Gastroesophageal sphincter (tissue), 4 donors: ENCODE data around the gene SGMS1. TPM values are rescaled to one million over a fixed set of nuclear protein-coding genes. Genes with fewer than 3 reads are reported as not detected.
A peak's percentile ranks its signal among the peaks of the same experiment; 100 is the strongest.

ENCODE experiments used
- ATAC-seq: fragments of 150-250 bp; one replicate; pipeline ENCODE4 v1.9.1; 2016; ENCODE audit warnings: mild to moderate bottlenecking, moderate library complexity
- H3K27ac ChIP-seq, 4 donors: fragments of 200-600 bp; sonication (generic) in 3 of 4; 1 replicate in 3 of 4; 2 replicates in 1 of 4; pipeline ENCODE4 v1.5.1; 2016 to 2019
- H3K27me3 ChIP-seq: fragments of 200-600 bp; sonication (generic); one replicate; pipeline ENCODE4 v1.5.1; 2019
- H3K36me3 ChIP-seq, 2 donors: fragments of 200-600 bp; sonication (generic); one replicate each; pipeline ENCODE4 v1.5.1; 2019; ENCODE audit warnings: control low read depth in 1 of 2
- H3K4me1 ChIP-seq, 3 donors: fragments of 200-600 bp; sonication (generic); 1 replicate in 2 of 3; 2 replicates in 1 of 3; pipeline ENCODE4 v1.5.1; 2016 to 2019; ENCODE audit warnings: control low read depth in 2 of 3
- H3K4me3 ChIP-seq, 2 donors: fragments of 200-600 bp; sonication (generic); one replicate each; pipeline ENCODE4 v1.5.1; 2019; ENCODE audit warnings: mild to moderate bottlenecking in 1 of 2, moderate library complexity in 1 of 2
- H3K9me3 ChIP-seq, 3 donors: fragments of 200-600 bp; sonication (generic); one replicate each; pipeline ENCODE4 v1.5.1; 2017 to 2019; ENCODE audit warnings: control low read depth in 2 of 3
- EP300 ChIP-seq: sonication (generic); formaldehyde crosslinking; IDR thresholded peaks from one replicate; pipeline ENCODE4 v1.6.1; 2017; ENCODE audit warnings: antibody characterized with exemption, mild to moderate bottlenecking
- POLR2A ChIP-seq, 2 donors: fragments of 450-650 bp; IDR thresholded peaks; one replicate each; pipeline ENCODE4 v1.6.1; 2017; ENCODE audit warnings: antibody characterized with exemption in 2 of 2, mild to moderate bottlenecking in 2 of 2, moderate library complexity in 1 of 2
- POLR2AphosphoS5 ChIP-seq: sonication (generic); formaldehyde crosslinking; IDR thresholded peaks from one replicate; pipeline ENCODE4 v1.6.1; 2017; ENCODE audit warnings: antibody characterized with exemption
- WGBS, 2 donors: methylation state at CpG; one replicate each; pipeline ENCODE4 v1.1.5; 2018; ENCODE audit warnings: low coverage in 1 of 2; 5-methylcytosine and 5-hydroxymethylcytosine counted together
- total RNA-seq, 4 donors: library from RNA; depleted of rRNA; stranded (reverse); fragments of >200 nt; gene quantifications; one replicate each; pipeline ENCODE4 v1.1.0, GENCODE V29; 2016
- TF ChIP-seq, protein P1 (sequence below), 4 experiments: fragments of 200-600 bp in 2 of 4; fragments of 450-650 bp in 2 of 4; sonication (generic) in 1 of 4; IDR thresholded peaks; one replicate each; pipeline ENCODE4 v1.5.1; 2017 to 2019; ENCODE audit warnings: antibody characterized with exemption in 4 of 4, mild to moderate bottlenecking in 2 of 4, moderate library complexity in 2 of 4

Gene SGMS1
- total RNA-seq, 4 donors from 2014 or later = 57.7 to 116 (median 66.1) TPM

DNA sequence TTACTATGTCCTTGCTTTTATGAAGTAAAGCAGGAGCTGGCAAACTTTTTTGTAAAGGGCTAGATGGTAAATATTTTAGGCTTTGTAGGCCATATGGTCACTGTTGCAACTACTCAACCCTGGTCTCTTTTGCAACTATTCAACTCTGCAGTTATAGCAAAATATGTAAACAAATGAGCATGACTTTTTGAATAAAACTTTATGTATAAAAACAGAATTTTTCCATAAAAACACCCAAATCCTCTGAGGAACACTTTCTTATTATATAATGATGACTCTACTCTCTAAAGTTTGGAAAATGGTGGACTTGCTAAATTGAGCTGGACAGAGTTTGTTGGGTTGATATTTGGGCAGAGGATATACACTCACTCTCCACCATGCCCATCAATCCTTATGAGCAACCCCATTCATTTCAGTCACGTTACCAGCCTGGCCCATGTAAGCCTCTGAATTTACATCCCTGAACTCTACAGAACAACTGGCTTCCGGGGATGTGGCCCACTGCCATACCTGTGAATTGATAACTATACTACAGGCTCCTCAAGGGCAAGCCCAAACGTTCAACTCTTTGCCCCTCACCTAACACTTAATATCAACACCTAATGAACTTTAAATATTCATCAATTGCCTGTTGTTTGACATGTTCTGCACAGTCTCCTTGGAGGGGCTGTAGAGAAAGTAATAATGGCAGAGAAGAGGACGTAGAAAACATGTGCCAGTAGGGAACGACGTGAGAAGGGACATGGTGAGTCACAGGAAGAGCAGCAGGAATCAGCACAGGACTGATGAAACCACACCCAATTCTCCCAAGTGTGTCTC, 37.6 kb downstream of the SGMS1 start:
- Histone ChIP-seq H3K4me3 (no peak overlapping the region), H3K27ac (no peak overlapping the region), H3K27me3 (no peaks in the 10 kb centered on the region), H3K9me3 (no peaks in the 10 kb centered on the region), H3K4me1 (no peaks in the 10 kb centered on the region), H3K36me3 (peaks cover 0 to 23% of the 10 kb centered on the region in 2 donors)
- TF ChIP-seq POLR2A (IDR thresholded peaks at IDR 0.05) = no peak
- no peak for TF ChIP-seq EP300
- TF ChIP-seq, protein P1, sequence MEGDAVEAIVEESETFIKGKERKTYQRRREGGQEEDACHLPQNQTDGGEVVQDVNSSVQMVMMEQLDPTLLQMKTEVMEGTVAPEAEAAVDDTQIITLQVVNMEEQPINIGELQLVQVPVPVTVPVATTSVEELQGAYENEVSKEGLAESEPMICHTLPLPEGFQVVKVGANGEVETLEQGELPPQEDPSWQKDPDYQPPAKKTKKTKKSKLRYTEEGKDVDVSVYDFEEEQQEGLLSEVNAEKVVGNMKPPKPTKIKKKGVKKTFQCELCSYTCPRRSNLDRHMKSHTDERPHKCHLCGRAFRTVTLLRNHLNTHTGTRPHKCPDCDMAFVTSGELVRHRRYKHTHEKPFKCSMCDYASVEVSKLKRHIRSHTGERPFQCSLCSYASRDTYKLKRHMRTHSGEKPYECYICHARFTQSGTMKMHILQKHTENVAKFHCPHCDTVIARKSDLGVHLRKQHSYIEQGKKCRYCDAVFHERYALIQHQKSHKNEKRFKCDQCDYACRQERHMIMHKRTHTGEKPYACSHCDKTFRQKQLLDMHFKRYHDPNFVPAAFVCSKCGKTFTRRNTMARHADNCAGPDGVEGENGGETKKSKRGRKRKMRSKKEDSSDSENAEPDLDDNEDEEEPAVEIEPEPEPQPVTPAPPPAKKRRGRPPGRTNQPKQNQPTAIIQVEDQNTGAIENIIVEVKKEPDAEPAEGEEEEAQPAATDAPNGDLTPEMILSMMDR (IDR thresholded peaks at IDR 0.05) = no peak
- TF ChIP-seq POLR2AphosphoS5 = no peak
- 64 to 85% methylated on average over 4 to 6 of the region's 6 CpGs for WGBS, 2 donors
- peak; percentile 57 for ATAC-seq

DNA sequence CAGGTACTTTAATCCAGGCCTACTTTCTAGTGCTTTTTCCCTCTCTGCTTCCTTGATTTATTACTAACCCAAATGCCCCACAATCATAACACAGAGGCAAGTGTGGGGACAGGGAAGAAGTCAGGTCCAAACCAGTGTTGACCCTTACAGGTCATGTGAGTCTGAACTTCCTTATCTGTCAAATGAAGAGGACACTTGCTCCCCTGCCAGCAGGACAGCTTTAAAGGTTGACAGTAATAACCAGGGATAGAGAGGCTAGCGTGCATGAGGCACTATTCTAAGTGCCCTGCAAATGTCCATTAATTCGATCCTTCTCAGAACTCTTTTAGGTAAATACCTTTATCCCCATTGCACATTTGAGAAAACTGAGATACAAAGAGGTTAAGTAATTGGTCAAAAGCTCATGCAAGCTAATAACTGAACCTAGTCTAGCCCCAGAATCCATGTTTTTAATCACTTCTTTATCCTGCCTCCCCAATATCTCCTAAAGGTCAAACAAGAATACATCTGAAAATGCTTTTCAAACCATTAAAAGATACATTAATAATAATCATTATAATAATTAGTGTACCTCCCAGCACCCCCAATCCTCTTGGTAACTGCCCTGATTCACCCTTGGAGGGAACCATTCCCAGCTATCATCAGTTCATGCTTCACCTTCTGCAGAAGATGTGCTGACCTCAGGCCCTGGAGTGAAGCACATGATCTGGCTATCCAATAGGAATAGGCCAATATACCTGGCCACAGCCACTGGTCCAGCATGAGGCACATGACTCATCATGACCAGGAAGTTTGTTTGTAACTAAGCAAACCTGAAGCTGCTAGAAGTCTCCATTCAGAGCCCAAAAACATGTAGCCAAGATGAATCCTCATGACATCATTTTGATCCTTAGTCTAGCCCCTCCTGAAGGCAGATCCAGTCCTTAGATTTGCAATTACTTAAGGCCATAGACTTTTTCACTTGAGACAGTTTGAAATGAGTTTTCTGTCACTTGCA, 40.7 kb downstream of the SGMS1 start:
- Histone ChIP-seq H3K4me1 (peaks cover 0 to 8% (median under 1%) of the 10 kb centered on the region in 3 donors), H3K4me3 (no peak overlapping the region), H3K27ac (no peak overlapping the region), H3K27me3 (no peaks in the 10 kb centered on the region), H3K9me3 (no peaks in the 10 kb centered on the region), H3K36me3 (peaks cover 0 to 8% of the 10 kb centered on the region in 2 donors)
- 86 to 100% methylated on average over 1 to 2 of the region's 2 CpGs for WGBS, 2 donors
- no peak for ATAC-seq
- TF ChIP-seq POLR2AphosphoS5 (no peak), POLR2A (IDR thresholded peaks at IDR 0.05) (no peak), EP300 (no peak)
- TF ChIP-seq, protein P1 (IDR thresholded peaks at IDR 0.05) = no peak

DNA sequence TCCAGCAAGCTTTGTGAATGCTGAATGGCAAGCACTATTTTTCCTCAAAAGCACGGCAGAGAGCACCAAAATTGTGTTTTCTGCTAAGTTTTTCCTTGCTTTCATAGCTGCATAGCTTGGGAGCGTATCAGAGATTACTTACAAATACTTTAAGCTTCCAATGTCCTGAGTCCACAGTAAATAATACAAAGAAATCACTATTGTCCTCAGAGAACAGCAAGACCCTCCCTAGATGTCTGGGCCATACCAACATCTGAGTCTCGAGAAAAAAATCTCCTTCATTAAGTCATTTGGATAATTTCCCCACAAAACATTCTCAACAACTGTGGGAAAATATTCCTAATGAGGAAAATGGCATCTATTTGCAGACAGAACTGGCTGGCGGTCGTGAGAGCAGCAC, 41.7 kb downstream of the SGMS1 start:
- Histone ChIP-seq H3K36me3 (peaks cover 0 to 5% of the 10 kb centered on the region in 2 donors), H3K9me3 (no peaks in the 10 kb centered on the region), H3K4me3 (no peak overlapping the region), H3K27ac (no peak overlapping the region), H3K4me1 (peaks cover 0 to 19% (median 6%) of the 10 kb centered on the region in 3 donors), H3K27me3 (no peaks in the 10 kb centered on the region)
- no peak for ATAC-seq
- TF ChIP-seq POLR2AphosphoS5 (no peak), POLR2A (IDR thresholded peaks at IDR 0.05) (no peak), EP300 (no peak)
- TF ChIP-seq, protein P1 (IDR thresholded peaks at IDR 0.05) = no peak
- WGBS, 2 donors = 68 to 96% methylated on average over 3 to 5 of the region's 5 CpGs

DNA sequence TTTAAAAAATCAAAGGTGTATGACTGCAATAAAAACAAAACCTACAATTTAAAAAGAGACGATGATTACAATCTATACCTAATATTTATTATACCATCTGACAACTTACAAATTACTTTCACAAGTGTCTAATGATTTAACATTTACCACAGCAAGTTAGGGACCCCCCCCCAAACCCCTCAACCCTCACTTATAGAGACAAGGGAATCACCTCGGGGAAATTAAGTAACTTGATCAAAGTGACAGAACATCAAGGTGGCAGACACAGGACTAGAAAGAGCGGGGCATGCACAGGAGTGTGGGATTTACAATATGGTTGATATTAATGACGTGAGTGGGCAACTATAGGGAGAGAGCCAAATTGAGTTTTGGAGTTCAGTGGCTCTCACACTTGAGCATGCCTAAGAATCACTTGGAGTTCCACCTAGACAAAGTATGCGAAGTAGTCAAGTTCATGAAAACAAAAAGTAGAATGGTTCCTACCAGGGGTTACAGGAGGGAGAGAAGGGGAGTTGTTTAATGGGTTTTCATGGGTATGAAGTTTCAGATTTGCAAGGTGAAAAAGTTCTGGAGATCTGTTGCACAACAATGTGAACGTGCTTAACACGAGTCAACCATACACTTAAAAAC, 43.4 kb downstream of the SGMS1 start:
- Histone ChIP-seq H3K4me3 (no peak overlapping the region), H3K27me3 (no peaks in the 10 kb centered on the region), H3K9me3 (no peaks in the 10 kb centered on the region), H3K4me1 (peaks cover 0 to 32% (median 14%) of the 10 kb centered on the region in 3 donors), H3K36me3 (no peaks in the 10 kb centered on the region), H3K27ac (no peak overlapping the region)
- no peak for ATAC-seq
- TF ChIP-seq POLR2AphosphoS5 (no peak), POLR2A (IDR thresholded peaks at IDR 0.05) (no peak), EP300 (no peak)
- TF ChIP-seq, protein P1 (IDR thresholded peaks at IDR 0.05) = no peak
- WGBS, 2 donors = 88 to 90% methylated on average over 4 to 7 of the region's 7 CpGs
